ENCODE data around the gene PICALM. TPM values are rescaled to one million over a fixed set of nuclear protein-coding genes. Genes with fewer than 3 reads are reported as not detected.

PICALM gene
- total and polyA plus RNA-seq, 9 of the 15 experiments (the other 6 are each of a cell fraction or from before 2014, with no cell fraction given): 41.3 to 990 (median 309) TPM

GRCh38 chr11:86108890-86109638 lies 40.2 kb upstream of the PICALM start (continued):
- no peak for TF ChIP-seq CHCHD3 (CRISPR knock-in tag; IDR thresholded peaks at IDR 0.05)
- TF ChIP-seq IFI16 (CRISPR knock-in tag; IDR thresholded peaks at IDR 0.05): no peak
- no peak for TF ChIP-seq ZNF444 (CRISPR knock-in tag; IDR thresholded peaks at IDR 0.05)
- TF ChIP-seq ATF4 (CRISPR knock-in tag; IDR thresholded peaks at IDR 0.05): no peak
- no peak for TF ChIP-seq MIER1 (IDR thresholded peaks at IDR 0.05; ENCODE audit: low read depth)
- TF ChIP-seq HMGXB4 (CRISPR knock-in tag; IDR thresholded peaks at IDR 0.05): no peak
- TF ChIP-seq FOXM1 (IDR thresholded peaks at IDR 0.05; ENCODE audit: low read depth): peak; percentile 52; the same call in 1 of the 2 replicates
- no peak for TF ChIP-seq FOXM1 (CRISPR knock-in tag; IDR thresholded peaks at IDR 0.05; ENCODE audit: low read depth)
- no peak for TF ChIP-seq ZNF347 (CRISPR knock-in tag; IDR thresholded peaks at IDR 0.05; ENCODE audit: low read depth)
- no peak for TF ChIP-seq HDAC6 (IDR thresholded peaks at IDR 0.05; ENCODE audit: low read depth, low read length)
- no peak for TF ChIP-seq ZBTB2 (IDR thresholded peaks at IDR 0.05)
- TF ChIP-seq THRA (IDR thresholded peaks at IDR 0.05): no peak
- no peak for TF ChIP-seq SRF (CRISPR knock-in tag; IDR thresholded peaks at IDR 0.05)
- no peak for TF ChIP-seq PTBP1 (IDR thresholded peaks at IDR 0.05; ENCODE audit: low read depth, low read length)
- TF ChIP-seq PPARD (CRISPR knock-in tag; IDR thresholded peaks at IDR 0.05): no peak
- TF ChIP-seq RUNX1 (IDR thresholded peaks at IDR 0.05; ENCODE audit: low read depth): no peak
- no peak for TF ChIP-seq ZNF134 (CRISPR knock-in tag; conservative IDR thresholded peaks at IDR 0.05)
- no peak for TF ChIP-seq BCL6 (CRISPR knock-in tag; IDR thresholded peaks at IDR 0.05)
- TF ChIP-seq MTF1 (CRISPR knock-in tag; IDR thresholded peaks at IDR 0.05; ENCODE audit: borderline replicate concordance): no peak
- 0 out of 2 replicates have a peak, but pooled peaks have one; percentile 22 for TF ChIP-seq TCF3 (CRISPR knock-in tag; IDR thresholded peaks at IDR 0.05)
- TF ChIP-seq ZNF696 (CRISPR knock-in tag; conservative IDR thresholded peaks at IDR 0.05): no peak
- TF ChIP-seq SLC30A9 (CRISPR knock-in tag; IDR thresholded peaks at IDR 0.05): no peak
- TF ChIP-seq BRD4 (IDR thresholded peaks at IDR 0.05): no peak
- TF ChIP-seq ILF3 (IDR thresholded peaks at IDR 0.05; ENCODE audit: borderline replicate concordance): no peak
- peak; percentile 42; the same call in 1 of the 2 replicates for TF ChIP-seq POLR2AphosphoS5 (IDR thresholded peaks at IDR 0.05; ENCODE audit: control insufficient read depth, insufficient read depth, low read depth, low read length)
- peak; percentile 69; the same call in 1 of the 2 replicates for TF ChIP-seq ZEB2 (IDR thresholded peaks at IDR 0.05)

Data from K562 (cell line).